ENCODE results near the gene GNAO1. TPM values are rescaled to one million over a fixed set of nuclear protein-coding genes. Genes with fewer than 3 reads are reported as not detected.

GNAO1 gene
- total and polyA plus RNA-seq, 7 donors: 0.69 to 67.0 (median 28.8) TPM

- H3K27ac ChIP-seq: peak overlapping the region; percentile 74 to 99 (median 97)
- no peaks in the 10 kb centered on the region for H3K27me3 ChIP-seq
- no peaks in the 10 kb centered on the region for H3K9me3 ChIP-seq
- H3K4me3 ChIP-seq: peak overlapping the region; percentile 79 to 82 (median 81)
- H3K36me3 ChIP-seq: no peaks in the 10 kb centered on the region
- peaks cover 0 to 53% (median 45%) of the 10 kb centered on the region in 4 donors for H3K4me1 ChIP-seq
- 2 to 3% methylated on average over 46 of the region's 46 CpGs for WGBS, 2 donors
- TF ChIP-seq EP300 (IDR thresholded peaks at IDR 0.05) (no peak), POLR2A (IDR thresholded peaks at IDR 0.05) (no peak), POLR2AphosphoS5 (IDR thresholded peaks at IDR 0.05) (no peak)
- intact Hi-C loops (cut with DNase I): loop anchor here (2.0 to 5.0 kb wide), 6 partner anchors 19 to 245 kb away; no protein-coding TSS in a partner anchor
- no peak for DNase-seq
Observed at GRCh38 chr16:56191835-56192634, 746 bp downstream of the GNAO1 start.

- no peak for TF ChIP-seq CTCF (IDR thresholded peaks at IDR 0.05)
- no peak for TF ChIP-seq POLR2AphosphoS5 (IDR thresholded peaks at IDR 0.05)
- no peak for TF ChIP-seq POLR2A (IDR thresholded peaks at IDR 0.05)
- no peak for TF ChIP-seq EP300 (IDR thresholded peaks at IDR 0.05)
- Histone ChIP-seq H3K4me1 (peaks cover 0 to 57% (median 49%) of the 10 kb centered on the region in 4 donors), H3K27ac (peak overlapping the region in 3 of 4 donors; percentile 97 to 99 (median 97)), H3K9me3 (no peaks in the 10 kb centered on the region), H3K36me3 (no peaks in the 10 kb centered on the region), H3K27me3 (no peaks in the 10 kb centered on the region), H3K4me3 (peak overlapping the region; percentile 79 to 82 (median 81))
- intact Hi-C loops (cut with DNase I): loop anchor here (5.0 kb wide), 3 partner anchors 65 to 245 kb away; no protein-coding TSS in a partner anchor
- no peak for DNase-seq
- WGBS, 2 donors: 17 to 23% methylated on average over 6 of the region's 6 CpGs
Observed at GRCh38 chr16:56192635-56192945, 1.3 kb downstream of the GNAO1 start.

- WGBS, 2 donors: 22 to 27% methylated on average over 33 of the region's 33 CpGs
- Histone ChIP-seq H3K36me3 (no peaks in the 10 kb centered on the region), H3K4me3 (peak overlapping the region; percentile 79 to 82 (median 81)), H3K4me1 (peaks cover 0 to 63% (median 52%) of the 10 kb centered on the region in 4 donors), H3K9me3 (no peaks in the 10 kb centered on the region), H3K27me3 (no peaks in the 10 kb centered on the region), H3K27ac (peak overlapping the region in 3 of 4 donors; percentile 97 to 99 (median 97))
- no peak for DNase-seq
- no peak for TF ChIP-seq POLR2AphosphoS5 (IDR thresholded peaks at IDR 0.05)
- no peak for TF ChIP-seq POLR2A (IDR thresholded peaks at IDR 0.05)
- TF ChIP-seq EP300 (IDR thresholded peaks at IDR 0.05): no peak
- TF ChIP-seq CTCF (IDR thresholded peaks at IDR 0.05): no peak
- intact Hi-C loops (cut with DNase I): loop anchor here (5.0 kb wide), 3 partner anchors 64 to 246 kb away; no protein-coding TSS in a partner anchor
Observed at GRCh38 chr16:56192986-56193945, 2.0 kb downstream of the GNAO1 start.

GRCh38 chr16:56193951-56194726 lies 2.9 kb downstream of the GNAO1 start:
- peak; percentile 94 for DNase-seq
- Histone ChIP-seq H3K4me3 (peak overlapping the region; percentile 9 to 82 (median 81)), H3K36me3 (no peaks in the 10 kb centered on the region), H3K27ac (peak overlapping the region in 3 of 4 donors; percentile 97 to 99 (median 97)), H3K27me3 (no peaks in the 10 kb centered on the region), H3K4me1 (peaks cover 0 to 72% (median 56%) of the 10 kb centered on the region in 4 donors), H3K9me3 (no peaks in the 10 kb centered on the region)
- TF ChIP-seq CTCF (IDR thresholded peaks at IDR 0.05) (no peak), POLR2A (IDR thresholded peaks at IDR 0.05) (no peak), POLR2AphosphoS5 (IDR thresholded peaks at IDR 0.05) (peak in 2 of 4 donors; percentile 21 to 33)
- 4 to 15% methylated on average over 48 of the region's 48 CpGs for WGBS, 2 donors
- intact Hi-C loops (cut with DNase I): loop anchor here (5.0 kb wide), 3 partner anchors 63 to 247 kb away; no protein-coding TSS in a partner anchor
